Fibroblast of the aortic adventitia (primary cell): Measurements from ENCODE around the gene DBN1. TPM values are rescaled to one million over a fixed set of nuclear protein-coding genes. Genes with fewer than 3 reads are reported as not detected.

Source experiments
- DNase-seq: peaks from one replicate; pipeline ENCODE4 v3.0.0-alpha.2; 2010; ENCODE audit warnings: low read depth
- H3K4me3 ChIP-seq: 2 replicates; pipeline ENCODE4 v1.5.1; 2011; ENCODE audit warnings: low read depth, mild to moderate bottlenecking, control low read depth, low read length, moderate library complexity
- total RNA-seq: library from RNA; depleted of rRNA; stranded (reverse); fragments of >200 nt; gene quantifications from 2 replicates; pipeline ENCODE4 v1.2.3, GENCODE V29; 2012; ENCODE audit warnings: low replicate concordance
- TF ChIP-seq, protein P1 (sequence below): IDR thresholded peaks from 2 replicates; pipeline ENCODE4 v1.5.1; 2011; ENCODE audit warnings: mild to moderate bottlenecking, low read length, control low read depth, inconsistent platforms; ENCODE audit not compliant: insufficient read depth

The DBN1 gene
- total RNA-seq, 1 donor = 188 TPM

DNA sequence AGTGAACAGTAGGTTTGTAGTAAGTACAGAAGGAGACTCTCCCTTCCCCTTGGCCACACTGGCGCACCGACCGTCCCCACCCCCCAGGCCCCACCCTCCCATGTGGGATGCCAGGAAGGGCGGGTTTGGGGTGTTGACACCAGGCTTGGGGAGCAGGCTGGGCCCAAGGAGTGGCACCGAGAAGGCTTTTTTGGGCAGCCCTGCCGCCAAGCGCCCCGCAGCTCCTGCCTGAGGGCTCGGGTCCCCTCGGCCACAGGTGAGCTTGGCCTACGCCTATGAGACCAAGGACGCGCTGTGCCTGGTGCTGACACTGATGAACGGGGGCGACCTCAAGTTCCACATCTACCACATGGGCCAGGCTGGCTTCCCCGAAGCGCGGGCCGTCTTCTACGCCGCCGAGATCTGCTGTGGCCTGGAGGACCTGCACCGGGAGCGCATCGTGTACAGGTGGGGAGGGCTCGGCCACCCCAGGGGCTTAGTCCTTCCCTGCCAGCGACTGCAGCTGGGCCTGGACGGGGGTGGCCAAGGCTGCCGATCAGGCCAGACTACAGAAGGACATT, 39.7 kb downstream of the DBN1 start:
- TF ChIP-seq, protein P1, sequence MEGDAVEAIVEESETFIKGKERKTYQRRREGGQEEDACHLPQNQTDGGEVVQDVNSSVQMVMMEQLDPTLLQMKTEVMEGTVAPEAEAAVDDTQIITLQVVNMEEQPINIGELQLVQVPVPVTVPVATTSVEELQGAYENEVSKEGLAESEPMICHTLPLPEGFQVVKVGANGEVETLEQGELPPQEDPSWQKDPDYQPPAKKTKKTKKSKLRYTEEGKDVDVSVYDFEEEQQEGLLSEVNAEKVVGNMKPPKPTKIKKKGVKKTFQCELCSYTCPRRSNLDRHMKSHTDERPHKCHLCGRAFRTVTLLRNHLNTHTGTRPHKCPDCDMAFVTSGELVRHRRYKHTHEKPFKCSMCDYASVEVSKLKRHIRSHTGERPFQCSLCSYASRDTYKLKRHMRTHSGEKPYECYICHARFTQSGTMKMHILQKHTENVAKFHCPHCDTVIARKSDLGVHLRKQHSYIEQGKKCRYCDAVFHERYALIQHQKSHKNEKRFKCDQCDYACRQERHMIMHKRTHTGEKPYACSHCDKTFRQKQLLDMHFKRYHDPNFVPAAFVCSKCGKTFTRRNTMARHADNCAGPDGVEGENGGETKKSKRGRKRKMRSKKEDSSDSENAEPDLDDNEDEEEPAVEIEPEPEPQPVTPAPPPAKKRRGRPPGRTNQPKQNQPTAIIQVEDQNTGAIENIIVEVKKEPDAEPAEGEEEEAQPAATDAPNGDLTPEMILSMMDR = no peak
- no peak overlapping the region for H3K4me3 ChIP-seq
- DNase-seq = no peak

DNA sequence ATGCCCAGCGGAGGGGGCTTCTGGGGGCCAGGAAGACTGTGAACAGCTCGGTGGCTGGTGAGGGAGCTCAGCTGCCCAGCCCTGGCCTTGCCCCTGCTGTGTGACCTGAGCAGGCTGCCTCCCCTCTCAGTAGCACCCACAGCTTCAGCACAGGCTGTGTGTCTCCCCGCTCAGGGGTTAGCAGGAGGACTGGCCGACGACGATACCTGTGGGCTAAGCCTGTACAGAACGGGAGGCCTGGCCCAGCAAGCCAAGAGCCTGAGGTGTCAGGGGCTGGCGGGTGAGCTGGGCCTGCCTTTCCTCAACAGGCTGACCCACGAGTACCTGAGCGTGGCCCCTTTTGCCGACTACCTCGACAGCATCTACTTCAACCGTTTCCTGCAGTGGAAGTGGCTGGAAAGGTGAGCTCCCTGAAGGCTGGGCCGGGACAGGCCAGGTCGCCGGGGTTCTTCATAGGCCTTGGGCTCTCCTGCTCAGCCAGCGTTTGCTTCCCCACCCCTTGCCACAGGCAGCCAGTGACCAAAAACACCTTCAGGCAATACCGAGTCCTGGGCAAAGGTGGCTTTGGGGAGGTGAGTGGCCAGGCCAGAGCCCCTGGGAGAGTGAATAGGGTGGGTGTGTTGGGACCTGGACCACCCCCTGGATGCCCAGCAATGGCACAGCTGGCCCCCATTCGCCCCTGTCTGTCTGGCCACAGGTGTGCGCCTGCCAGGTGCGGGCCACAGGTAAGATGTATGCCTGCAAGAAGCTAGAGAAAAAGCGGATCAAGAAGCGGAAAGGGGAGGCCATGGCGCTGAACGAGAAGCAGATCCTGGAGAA, 40.4 kb downstream of the DBN1 start:
- TF ChIP-seq, protein P1 = no peak
- no peak for DNase-seq
- H3K4me3 ChIP-seq = no peak overlapping the region

DNA sequence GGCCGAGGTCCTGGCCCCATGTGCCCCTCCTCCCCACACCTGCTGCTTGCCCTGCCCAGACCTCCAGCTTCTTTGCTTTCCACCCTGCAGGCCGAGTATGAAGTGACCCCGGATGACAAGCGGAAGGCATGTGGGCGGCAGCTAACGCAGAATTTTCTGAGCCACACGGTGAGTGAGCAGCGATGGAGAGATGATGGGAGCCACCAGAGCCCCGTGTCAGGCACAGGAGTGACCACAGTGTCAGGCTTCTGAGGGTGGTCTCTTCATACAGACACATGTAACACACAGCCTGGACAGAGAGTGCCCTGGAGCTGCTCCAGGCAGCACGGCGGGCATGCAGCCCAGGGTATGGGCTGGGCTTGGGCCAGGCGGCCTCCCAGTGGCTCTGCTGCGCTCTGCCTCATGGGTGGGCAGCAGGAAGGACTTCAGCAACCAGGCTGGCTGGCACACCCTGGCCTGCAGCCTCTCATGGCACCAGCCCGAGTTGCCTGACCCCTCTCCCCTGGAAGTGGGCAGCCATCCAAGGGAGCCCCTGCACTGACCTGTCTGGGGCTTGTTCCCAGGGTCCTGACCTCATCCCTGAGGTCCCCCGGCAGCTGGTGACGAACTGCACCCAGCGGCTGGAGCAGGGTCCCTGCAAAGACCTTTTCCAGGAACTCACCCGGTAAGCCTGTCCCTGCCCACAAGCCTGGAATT, 41.1 kb downstream of the DBN1 start:
- no peak overlapping the region for H3K4me3 ChIP-seq
- TF ChIP-seq, protein P1 = no peak
- DNase-seq = no peak

DNA sequence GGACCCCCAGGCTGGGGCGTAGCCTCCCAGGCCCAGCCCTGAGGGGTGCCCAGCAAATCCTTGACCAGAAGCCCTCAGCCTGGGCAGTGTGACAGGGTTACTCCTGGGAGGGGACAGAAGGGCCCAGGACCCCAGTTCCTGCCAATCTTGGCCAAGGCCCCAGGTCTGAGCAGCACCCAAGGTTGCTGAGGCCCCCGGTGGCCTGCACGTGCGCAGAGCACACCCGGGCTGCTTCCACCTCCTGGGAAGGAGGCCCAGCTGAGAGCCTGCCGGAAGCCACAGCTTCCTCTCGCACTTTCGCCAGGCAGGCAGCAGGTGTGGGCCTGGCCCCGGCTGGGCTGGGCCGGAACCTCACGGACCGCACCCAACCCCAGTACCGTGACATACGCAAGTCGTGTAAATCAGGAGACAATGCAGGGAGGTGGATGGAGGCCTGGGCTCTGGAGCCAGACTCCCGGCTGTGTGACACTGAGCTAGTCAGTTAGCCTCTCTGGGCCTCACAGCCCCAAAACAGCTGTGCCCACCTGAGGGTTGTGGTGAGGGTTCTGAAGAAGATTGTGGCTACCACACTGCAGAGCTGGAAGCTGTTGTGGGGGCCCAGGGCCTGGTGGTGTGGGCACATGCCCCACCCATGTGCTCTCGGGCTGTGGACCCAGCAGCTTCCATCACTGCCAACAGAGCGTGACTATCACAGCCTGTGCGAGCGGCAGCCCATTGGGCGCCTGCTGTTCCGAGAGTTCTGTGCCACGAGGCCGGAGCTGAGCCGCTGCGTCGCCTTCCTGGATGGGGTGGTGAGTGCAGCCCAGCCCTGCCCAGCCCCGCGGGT, 41.9 kb downstream of the DBN1 start:
- no peak for DNase-seq

DNA sequence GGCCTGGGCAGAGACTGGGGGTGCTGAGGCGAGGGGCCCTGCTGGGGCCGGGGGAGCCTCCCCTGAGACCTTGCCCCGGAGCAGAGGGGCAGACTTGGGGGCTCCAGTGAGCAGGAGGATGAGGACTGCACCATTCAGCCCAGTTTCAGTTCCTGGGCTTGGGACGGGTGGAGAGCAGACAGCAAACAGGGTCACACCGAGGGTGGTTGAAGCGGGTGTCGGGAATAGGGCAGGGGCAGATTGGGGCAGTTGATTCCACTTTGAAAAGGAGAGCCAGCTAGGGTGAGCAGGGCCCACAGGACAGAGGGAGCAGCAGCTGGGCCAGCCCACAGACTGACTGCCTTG, 42.5 kb downstream of the DBN1 start:
- no peak for DNase-seq
- TF ChIP-seq, protein P1 = no peak

More for the DNA sequence above, 41.9 kb downstream of the DBN1 start:
- TF ChIP-seq, protein P1 = no peak
- H3K4me3 ChIP-seq = no peak overlapping the region

DNA sequence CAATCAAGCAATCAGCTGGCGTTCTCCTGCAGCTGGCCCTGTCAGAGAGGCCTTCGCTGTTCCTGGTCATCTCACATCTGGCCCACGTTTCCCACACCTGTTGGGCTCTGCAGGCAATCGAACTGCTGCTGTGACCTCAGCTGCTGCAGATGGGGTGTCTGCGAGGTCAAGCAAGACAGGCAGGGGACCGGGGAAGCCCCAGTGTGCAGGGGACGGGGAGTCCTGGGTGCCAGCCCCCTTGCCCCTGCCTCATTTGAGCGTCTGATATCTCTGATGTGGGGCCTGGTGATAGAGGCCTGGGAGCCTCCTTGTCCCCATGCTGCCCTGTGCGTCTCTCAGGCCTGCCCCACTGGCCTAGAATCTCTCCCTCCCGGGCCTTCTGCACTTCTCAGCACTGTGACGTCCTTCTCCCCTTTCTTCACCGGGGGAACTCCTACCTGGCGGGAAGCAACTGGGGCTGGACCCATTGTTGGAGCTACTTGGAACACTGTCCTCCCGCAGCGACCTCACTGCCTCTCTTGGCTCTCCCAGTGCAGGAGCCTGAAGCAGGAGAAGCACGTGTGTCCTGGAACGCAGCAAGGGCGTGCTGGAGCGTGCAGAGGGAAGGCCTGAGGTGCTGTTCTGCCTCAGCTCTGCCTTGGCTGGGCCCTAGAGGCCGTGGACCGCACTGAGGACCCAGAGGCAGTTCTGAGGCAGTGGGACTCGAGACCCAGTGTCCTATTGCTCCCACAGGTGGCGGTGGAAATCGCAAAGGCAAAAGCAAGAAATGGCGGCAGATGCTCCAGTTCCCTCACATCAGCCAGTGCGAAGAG, 43.1 kb downstream of the DBN1 start:
- TF ChIP-seq, protein P1 = no peak
- H3K4me3 ChIP-seq = no peak overlapping the region
- DNase-seq = no peak

More for the DNA sequence above, 42.5 kb downstream of the DBN1 start:
- no peak overlapping the region for H3K4me3 ChIP-seq
